LNCAP (cell line): ENCODE measurements around the gene MAN1A1.

ENCODE experiments used
- CTCF ChIP-seq: fragments of 450-650 bp; IDR thresholded peaks from 2 replicates; pipeline ENCODE4 v1.5.1; 2017; ENCODE audit warnings: mild to moderate bottlenecking

The MAN1A1 gene

GRCh38 chr6:119205911-119206618, 143.5 kb downstream of the MAN1A1 start:
- no peak for TF ChIP-seq CTCF

- TF ChIP-seq CTCF: no peak
Measured at GRCh38 chr6:119204719-119205118, 144.8 kb downstream of the MAN1A1 start.

GRCh38 chr6:119201480-119201879, 148.1 kb downstream of the MAN1A1 start:
- no peak for TF ChIP-seq CTCF

- TF ChIP-seq CTCF: no peak
Measured at GRCh38 chr6:119200512-119201175, 148.9 kb downstream of the MAN1A1 start.

GRCh38 chr6:119197271-119197670, 152.3 kb downstream of the MAN1A1 start:
- TF ChIP-seq CTCF: no peak

- no peak for TF ChIP-seq CTCF
Measured at GRCh38 chr6:119196715-119197114, 152.8 kb downstream of the MAN1A1 start.

- no peak for TF ChIP-seq CTCF
Measured at GRCh38 chr6:119195848-119196247, 153.7 kb downstream of the MAN1A1 start.
